Heart left ventricle (tissue), 13 donors: ENCODE measurements around the gene MGMT.

ENCODE experiments used
- CTCF ChIP-seq, 12 donors: fragments of 200-600 bp; sonication (generic) in 4 of 12; IDR thresholded peaks; one replicate each; pipeline versions ENCODE4 v1.5.0 to v1.8.0; 2018 to 2022; ENCODE audit warnings: antibody characterized with exemption in 12 of 12, mild to moderate bottlenecking in 5 of 12
- POLR2A ChIP-seq, 2 donors: fragments of 450-650 bp; IDR thresholded peaks; one replicate each; pipeline ENCODE4 v1.6.1; 2017; ENCODE audit warnings: antibody characterized with exemption in 2 of 2, mild to moderate bottlenecking in 2 of 2, moderate library complexity in 2 of 2
- donor health status: ischemic (EF 13 %, LVEDD 7.1; RV severe dilation, severe dysfunction).
- donor health status: DM: no; HTN: yes; CAD: no.
- donor health status: DM: no; HTN: no; CAD: no.
- donor health status: ischemic (EF 25% LVEDD 6.9; RV normal size, moderate dysfunction).
- donor health status: ischemic (EF 25% LVEDD 5.7; RV mildly dilated, moderate dysfunction).
- donor health status: ischemic (EF 35%, LVEDD 5.7; RV mildly dilated, moderate dysfunction).
- donor health status: nonischemic (EF 11% LVEDD 7.7; RV severe dilation, severe dysfunction).
- donor health status: DM: yes; HTN: yes; CAD: no.
- donor health status: PGD.
- donor health status: ischemic (EF 29% LVEDD 5.4; RV normal size, mild dysfunction).
- donor health status: nonischemic (EF 23%, LVEDD 6.1; RV moderate dilation, normal function).

- no peak for TF ChIP-seq CTCF (IDR thresholded peaks at IDR 0.05)
- no peak for TF ChIP-seq POLR2A (IDR thresholded peaks at IDR 0.05)
Measured at GRCh38 chr10:129628823-129629222, 161.8 kb downstream of the MGMT start.
